ENCODE measurements around the gene ANO2.

DNA sequence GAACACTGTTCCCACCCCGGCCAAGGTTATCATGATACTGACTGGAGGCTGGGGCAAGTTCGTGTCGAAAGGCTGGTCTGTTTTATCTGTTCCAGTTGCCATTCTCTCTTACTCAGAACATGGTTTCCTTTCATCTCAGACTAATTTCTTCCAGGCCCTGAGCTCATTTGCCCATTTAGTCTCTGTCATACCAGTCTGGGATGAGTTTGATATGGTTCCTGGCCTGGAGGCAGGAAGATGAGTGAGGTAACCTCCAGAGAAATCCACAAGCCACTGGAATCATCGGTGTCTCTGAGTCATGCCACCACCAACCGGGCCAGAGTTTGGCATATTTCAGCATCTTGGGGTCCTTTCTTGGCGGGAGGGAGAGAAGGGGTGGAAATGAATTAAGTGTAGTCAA lies 398.4 kb downstream of the ANO2 start:
- TF ChIP-seq POLR2A (IDR thresholded peaks at IDR 0.05; ENCODE audit: low read length), result no peak
- TF ChIP-seq GATA1 (IDR thresholded peaks at IDR 0.05; ENCODE audit: low read depth, low read length), result no peak
